ENCODE data around the gene ALCAM. TPM values are rescaled to one million over a fixed set of nuclear protein-coding genes. Genes with fewer than 3 reads are reported as not detected.

ALCAM gene
- total RNA-seq, 1 donor from 2014 or later, result 54.4 TPM

DNA sequence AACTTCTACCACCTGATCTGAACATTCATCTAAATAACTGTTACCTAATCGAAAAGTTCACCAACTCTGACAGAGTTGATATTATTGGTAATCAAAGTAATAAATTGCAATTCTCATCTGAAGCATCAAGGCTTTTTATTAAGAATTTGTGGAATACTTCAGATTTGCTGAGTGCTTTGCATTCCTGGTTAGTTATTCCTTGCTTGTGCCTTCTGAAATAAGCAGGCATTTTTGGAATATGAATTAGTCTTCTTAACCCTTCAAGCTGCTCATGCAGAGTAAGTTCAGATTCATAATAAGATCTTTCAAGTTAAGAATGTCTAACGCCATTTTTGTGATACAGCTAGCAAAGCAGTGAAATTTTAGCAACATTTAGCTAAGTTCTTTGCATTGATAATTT, 188.5 kb downstream of the ALCAM start:
- no peak overlapping the region for H3K4me3 ChIP-seq
- no peaks in the 10 kb centered on the region for H4K20me1 ChIP-seq (ENCODE audit: low read depth)
- no peak overlapping the region for H3K27ac Mint-ChIP-seq
- H3K36me3 ChIP-seq, result no peaks in the 10 kb centered on the region
- H3F3A ChIP-seq (ENCODE audit: low read depth), result no peaks in the 10 kb centered on the region
- TF ChIP-seq, protein P1, sequence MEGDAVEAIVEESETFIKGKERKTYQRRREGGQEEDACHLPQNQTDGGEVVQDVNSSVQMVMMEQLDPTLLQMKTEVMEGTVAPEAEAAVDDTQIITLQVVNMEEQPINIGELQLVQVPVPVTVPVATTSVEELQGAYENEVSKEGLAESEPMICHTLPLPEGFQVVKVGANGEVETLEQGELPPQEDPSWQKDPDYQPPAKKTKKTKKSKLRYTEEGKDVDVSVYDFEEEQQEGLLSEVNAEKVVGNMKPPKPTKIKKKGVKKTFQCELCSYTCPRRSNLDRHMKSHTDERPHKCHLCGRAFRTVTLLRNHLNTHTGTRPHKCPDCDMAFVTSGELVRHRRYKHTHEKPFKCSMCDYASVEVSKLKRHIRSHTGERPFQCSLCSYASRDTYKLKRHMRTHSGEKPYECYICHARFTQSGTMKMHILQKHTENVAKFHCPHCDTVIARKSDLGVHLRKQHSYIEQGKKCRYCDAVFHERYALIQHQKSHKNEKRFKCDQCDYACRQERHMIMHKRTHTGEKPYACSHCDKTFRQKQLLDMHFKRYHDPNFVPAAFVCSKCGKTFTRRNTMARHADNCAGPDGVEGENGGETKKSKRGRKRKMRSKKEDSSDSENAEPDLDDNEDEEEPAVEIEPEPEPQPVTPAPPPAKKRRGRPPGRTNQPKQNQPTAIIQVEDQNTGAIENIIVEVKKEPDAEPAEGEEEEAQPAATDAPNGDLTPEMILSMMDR (IDR thresholded peaks at IDR 0.05), result no peak
- no peak for TF ChIP-seq EZH2phosphoT487 (IDR thresholded peaks at IDR 0.05)
- TF ChIP-seq EZH2 (IDR thresholded peaks at IDR 0.05), result no peak
- no peak overlapping the region for H3K4me2 ChIP-seq
- H3K4me1 Mint-ChIP-seq, result no peaks in the 10 kb centered on the region
- H3K27me3 ChIP-seq, result no peaks in the 10 kb centered on the region
- H3K4me3 Mint-ChIP-seq, result no peak overlapping the region
- no peak overlapping the region for H3K27ac ChIP-seq
- no peak overlapping the region for H2AFZ ChIP-seq (replicated peaks)
- no peaks in the 10 kb centered on the region for H3K27me3 Mint-ChIP-seq (ENCODE audit: insufficient read depth, low read depth)
- peaks cover 2% of the 10 kb centered on the region for H3K36me3 Mint-ChIP-seq
- H3K9ac ChIP-seq, result no peak overlapping the region
- H3K79me2 ChIP-seq (ENCODE audit: low read depth), result no peaks in the 10 kb centered on the region
- DNase-seq (ENCODE audit: low spot score), result no peak
- no peaks in the 10 kb centered on the region for H3K9me3 Mint-ChIP-seq
- H3K4me1 ChIP-seq, result no peaks in the 10 kb centered on the region
- no peaks in the 10 kb centered on the region for H3K9me3 ChIP-seq (ENCODE audit: low read depth)

DNA sequence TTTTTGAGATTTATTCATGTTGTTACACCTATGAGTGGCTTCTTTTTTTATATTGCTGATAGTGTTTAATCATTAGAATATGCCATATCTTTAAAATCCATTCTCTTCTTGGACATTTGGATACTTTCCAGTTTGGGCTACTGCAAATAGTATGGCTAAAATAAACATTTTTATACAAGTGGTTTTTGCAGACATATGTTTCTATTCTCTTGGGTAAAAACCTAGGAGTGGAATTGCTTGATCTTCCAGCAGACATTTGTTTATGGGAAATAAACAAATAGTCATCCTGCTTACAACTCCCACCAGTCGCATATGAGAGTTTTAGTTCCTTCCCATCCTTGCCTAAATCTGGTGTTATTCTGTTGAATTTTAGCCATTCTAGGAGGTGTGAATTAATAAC, 193.1 kb downstream of the ALCAM start:
- Histone ChIP-seq H3K79me2 (ENCODE audit: low read depth) (no peaks in the 10 kb centered on the region), H3K9ac (no peak overlapping the region), H3F3A (ENCODE audit: low read depth) (no peaks in the 10 kb centered on the region), H4K20me1 (ENCODE audit: low read depth) (no peaks in the 10 kb centered on the region), H2AFZ (replicated peaks) (no peak overlapping the region), H3K4me1 (no peaks in the 10 kb centered on the region), H3K36me3 (no peaks in the 10 kb centered on the region), H3K9me3 (ENCODE audit: low read depth) (no peaks in the 10 kb centered on the region), H3K4me2 (no peak overlapping the region), H3K4me3 (no peak overlapping the region), H3K27me3 (no peaks in the 10 kb centered on the region), H3K27ac (no peak overlapping the region)
- no peak for DNase-seq (ENCODE audit: low spot score)
- TF ChIP-seq EZH2phosphoT487 (IDR thresholded peaks at IDR 0.05), result no peak
- no peak for TF ChIP-seq EZH2 (IDR thresholded peaks at IDR 0.05)
- TF ChIP-seq, protein P1 (IDR thresholded peaks at IDR 0.05), result no peak
- no peak overlapping the region for H3K4me3 Mint-ChIP-seq
- no peaks in the 10 kb centered on the region for H3K36me3 Mint-ChIP-seq
- no peak overlapping the region for H3K27ac Mint-ChIP-seq
- no peaks in the 10 kb centered on the region for H3K27me3 Mint-ChIP-seq (ENCODE audit: insufficient read depth, low read depth)
- H3K9me3 Mint-ChIP-seq, result no peaks in the 10 kb centered on the region
- no peaks in the 10 kb centered on the region for H3K4me1 Mint-ChIP-seq

GRCh38 chr3:105561876-105562275, 195.2 kb downstream of the ALCAM start:
- no peaks in the 10 kb centered on the region for H3K4me1 ChIP-seq
- no peak overlapping the region for H2AFZ ChIP-seq (replicated peaks)
- no peak overlapping the region for H3K27ac ChIP-seq
- Mint-ChIP-seq H3K36me3 (no peaks in the 10 kb centered on the region), H3K4me1 (no peaks in the 10 kb centered on the region), H3K4me3 (no peak overlapping the region), H3K9me3 (no peaks in the 10 kb centered on the region), H3K27me3 (ENCODE audit: insufficient read depth, low read depth) (no peaks in the 10 kb centered on the region), H3K27ac (no peak overlapping the region)
- no peaks in the 10 kb centered on the region for H3K9me3 ChIP-seq (ENCODE audit: low read depth)
- no peaks in the 10 kb centered on the region for H4K20me1 ChIP-seq (ENCODE audit: low read depth)
- TF ChIP-seq, protein P1 (IDR thresholded peaks at IDR 0.05), result no peak
- TF ChIP-seq EZH2phosphoT487 (IDR thresholded peaks at IDR 0.05), result no peak
- no peak for TF ChIP-seq EZH2 (IDR thresholded peaks at IDR 0.05)
- H3K27me3 ChIP-seq, result no peaks in the 10 kb centered on the region
- no peak overlapping the region for H3K9ac ChIP-seq
- no peak overlapping the region for H3K4me2 ChIP-seq
- no peak overlapping the region for H3K4me3 ChIP-seq
- H3F3A ChIP-seq (ENCODE audit: low read depth), result no peaks in the 10 kb centered on the region
- no peaks in the 10 kb centered on the region for H3K79me2 ChIP-seq (ENCODE audit: low read depth)
- no peak for DNase-seq (ENCODE audit: low spot score)
- H3K36me3 ChIP-seq, result no peaks in the 10 kb centered on the region
